Embryonic facial prominence (tissue), 1 donor: ENCODE measurements around the gene EXOC8.
A peak's percentile ranks its signal among the peaks of the same experiment; 100 is the strongest.

ENCODE experiments used
- DNase-seq: peaks from one replicate; pipeline ENCODE4 v3.0.0-alpha.2; 2016; ENCODE audit errors: extremely low spot score

EXOC8 gene

DNA sequence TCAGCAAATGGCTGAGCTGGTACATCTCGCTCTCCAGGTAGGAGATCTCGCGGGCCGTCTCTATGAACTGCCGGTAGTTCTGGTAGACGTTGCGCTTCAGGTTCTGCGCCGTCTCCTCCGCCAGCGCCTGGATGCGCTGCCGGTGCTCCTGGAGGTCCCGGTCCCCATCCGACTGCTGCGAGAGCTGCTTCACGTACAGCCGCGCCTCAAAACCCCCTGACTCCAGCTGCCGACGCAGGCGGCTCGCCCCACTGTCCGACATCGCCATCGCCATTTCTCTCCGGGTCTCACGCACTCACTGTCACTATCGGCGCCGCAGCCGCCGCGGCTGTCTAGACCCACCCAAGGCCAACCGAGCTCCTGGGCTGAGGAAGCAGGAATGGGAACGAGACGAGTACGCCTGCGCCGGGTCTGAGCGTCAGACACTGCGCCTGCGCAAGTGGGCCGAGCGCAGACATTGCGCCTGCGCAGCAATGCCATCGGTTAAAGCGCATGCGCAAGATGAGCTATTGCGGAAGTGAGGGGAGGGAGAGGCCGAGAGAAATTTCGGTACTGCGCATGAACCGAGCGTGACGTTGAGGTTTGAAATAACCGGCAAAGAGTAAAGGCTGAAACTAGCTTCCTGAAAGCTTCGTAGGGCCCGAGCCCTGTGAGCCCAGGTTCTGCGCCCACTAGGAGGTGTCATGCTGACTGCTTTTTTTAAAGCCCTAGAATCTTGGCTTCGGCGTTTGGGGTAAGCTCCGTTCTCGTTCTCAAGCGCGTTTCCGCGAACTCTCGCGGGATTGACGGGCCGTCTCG lies at the start of gene EXOC8:
TSS of gene EXOC8 (minus strand) at position 381 of the 798 bp plus-strand sequence. CDS start at position 274, 107 bp downstream.
- peak; percentile 95 for DNase-seq

GRCh38 chr1:231386466-231386865 lies 48.8 kb upstream of the EXOC8 start:
- no peak for DNase-seq

GRCh38 chr1:231385416-231385748 lies 47.7 kb upstream of the EXOC8 start:
- DNase-seq: no peak

DNA sequence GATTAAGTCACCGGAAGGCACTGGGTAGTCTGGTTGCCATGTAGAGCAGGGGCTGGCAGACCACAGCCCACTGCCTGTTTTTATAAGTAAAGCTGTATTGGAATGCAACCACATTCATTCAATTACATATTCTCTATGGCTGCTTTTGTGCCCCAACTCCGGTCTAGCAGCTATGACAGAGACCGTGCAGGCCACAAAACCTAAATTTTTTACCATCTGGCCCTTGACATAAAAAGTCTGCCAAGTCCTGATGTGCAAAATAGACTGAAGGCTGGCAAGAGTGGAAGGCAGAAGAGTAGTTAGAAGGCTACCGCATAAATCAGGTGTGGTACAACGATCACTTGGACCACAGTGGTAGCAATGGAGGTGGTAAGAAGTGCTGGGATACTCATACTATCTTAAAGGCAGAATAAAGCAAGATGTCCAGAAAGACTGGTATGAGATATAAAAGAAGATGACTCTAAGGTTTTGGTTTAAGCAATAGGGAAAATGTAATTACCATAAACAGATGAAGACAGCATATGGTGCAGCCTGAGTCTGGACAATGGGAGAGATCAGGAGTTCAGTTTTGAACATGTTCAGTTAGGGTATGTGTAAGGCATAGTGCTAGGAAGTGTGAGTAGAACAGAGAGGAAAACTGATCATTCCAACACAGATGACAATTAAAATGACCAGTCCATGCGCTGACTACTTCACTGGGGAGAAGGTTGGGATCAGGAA lies 47.2 kb upstream of the EXOC8 start:
- DNase-seq: no peak

- DNase-seq: no peak
Measured at GRCh38 chr1:231383159-231383860, 45.7 kb upstream of the EXOC8 start.

- DNase-seq: no peak
Measured at GRCh38 chr1:231382426-231382825, 44.8 kb upstream of the EXOC8 start.

DNA sequence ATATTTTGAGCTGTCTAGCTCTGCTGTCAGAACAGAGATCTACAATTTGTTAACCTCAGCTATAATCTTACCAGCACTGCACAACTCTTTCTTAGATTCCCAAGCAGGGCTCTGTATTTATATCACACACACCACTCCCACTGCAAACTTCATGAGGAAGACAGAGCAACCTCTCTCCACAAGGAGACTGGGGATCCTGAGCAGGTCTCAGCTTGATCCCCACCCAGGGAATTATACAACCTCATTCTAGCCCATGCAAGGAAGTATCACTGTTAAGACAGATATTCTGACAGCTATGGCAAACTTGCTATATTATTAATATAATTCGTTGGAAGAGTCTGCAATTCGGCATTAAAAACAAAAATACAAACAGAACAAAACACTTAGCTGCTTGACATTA lies 44.1 kb upstream of the EXOC8 start:
- DNase-seq: no peak

GRCh38 chr1:231376875-231377549 lies 39.4 kb upstream of the EXOC8 start:
- DNase-seq: no peak

DNA sequence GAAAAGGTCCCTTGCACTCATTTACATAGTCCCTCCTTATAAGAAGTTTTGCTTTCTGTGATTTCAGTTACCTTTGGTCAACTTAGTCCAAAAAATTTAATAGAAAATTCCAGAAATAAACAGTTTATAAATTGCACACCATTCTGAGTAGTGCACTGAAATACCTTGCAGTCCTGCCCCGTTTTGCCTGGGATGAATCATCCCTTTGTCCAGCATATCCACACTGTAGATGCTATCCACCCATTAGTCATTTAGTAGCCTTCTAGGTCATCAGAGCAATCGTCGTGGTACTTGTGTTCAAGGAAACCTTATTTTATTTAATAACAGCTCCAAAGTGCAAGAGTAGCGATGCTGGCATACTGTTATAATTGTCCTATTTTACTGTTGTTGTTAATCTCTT lies 38.4 kb upstream of the EXOC8 start:
- no peak for DNase-seq

DNA sequence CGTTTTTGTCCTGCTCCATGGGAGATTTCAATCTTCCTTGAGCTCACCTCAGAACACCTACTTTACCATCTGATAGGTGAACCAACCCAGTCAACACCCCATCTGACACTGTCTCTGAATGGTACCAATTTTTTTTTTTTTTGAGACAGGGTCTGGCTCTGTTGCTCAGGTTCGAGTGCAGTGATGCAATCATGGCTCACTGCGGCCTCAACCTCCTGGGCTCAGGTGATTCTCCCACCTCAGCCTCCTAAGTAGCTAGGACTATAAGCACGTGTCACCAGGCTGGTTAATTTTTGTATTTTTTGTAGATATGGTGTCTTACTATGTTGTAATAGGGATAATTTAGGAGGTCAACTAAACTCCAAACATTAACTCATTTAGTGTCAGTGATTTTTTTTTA lies 36.7 kb upstream of the EXOC8 start:
- no peak for DNase-seq

- no peak for DNase-seq
Measured at GRCh38 chr1:231372501-231372900, 34.8 kb upstream of the EXOC8 start.

DNA sequence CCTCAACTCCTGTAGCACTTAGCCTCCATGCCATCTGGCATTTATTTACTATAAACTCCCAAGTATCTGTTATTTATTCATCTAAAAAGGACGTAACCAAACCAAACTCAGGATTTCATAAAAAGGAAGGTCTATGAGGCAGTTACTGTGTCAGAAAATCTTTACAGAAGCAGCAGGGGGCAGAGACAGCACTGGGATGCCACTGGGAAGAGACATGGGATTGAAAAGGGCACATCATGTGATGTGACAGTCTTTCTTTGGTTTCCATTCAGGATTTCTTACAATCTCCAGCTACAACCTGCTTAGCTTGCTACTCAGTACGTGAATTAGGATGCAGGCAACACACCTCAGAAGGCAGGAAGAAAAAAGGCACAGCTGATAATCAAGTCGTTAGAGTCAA lies 31.6 kb upstream of the EXOC8 start:
- DNase-seq: no peak

- no peak for DNase-seq
Measured at GRCh38 chr1:231364192-231364591, 26.5 kb upstream of the EXOC8 start.

DNA sequence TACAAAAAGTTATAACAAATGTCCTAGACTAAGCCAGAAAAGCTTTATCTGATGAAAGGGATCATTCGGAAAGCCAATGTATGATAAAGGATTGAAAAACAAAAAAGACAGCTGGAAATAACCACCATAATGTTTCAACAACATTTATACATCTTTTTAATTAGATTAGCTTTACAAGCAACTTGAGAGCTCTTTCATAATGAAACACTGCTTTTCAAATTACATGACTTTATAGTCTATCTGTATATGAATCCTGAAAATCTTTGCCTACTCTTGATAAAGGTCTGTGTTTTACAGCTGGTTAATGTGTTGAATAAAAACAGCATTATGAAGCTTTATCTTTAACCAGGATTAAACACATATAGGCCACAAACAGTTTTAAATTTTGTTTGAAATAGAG lies 26.0 kb upstream of the EXOC8 start:
- DNase-seq: no peak

- DNase-seq: no peak
Measured at GRCh38 chr1:231362325-231362724, 24.7 kb upstream of the EXOC8 start.

DNA sequence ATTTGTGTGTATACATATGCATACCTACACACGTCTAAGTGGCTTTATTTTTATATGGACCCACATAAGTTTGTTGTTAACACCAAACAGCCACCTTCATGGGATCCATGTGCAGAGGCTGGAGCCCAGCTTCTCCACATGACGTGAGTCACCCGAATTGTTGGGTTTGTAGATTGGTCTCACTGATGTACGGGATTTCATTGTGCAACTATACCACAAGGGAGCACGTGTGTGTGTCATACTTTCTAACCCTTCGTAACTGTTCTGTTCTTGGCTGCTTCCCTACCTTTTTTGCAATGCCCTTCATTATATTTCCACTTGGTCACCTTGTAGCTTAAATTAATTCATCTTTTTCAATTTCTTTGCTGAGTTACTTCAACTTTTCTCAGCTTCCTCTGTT lies 21.5 kb upstream of the EXOC8 start:
- DNase-seq: no peak

GRCh38 chr1:231357831-231358354 lies 20.2 kb upstream of the EXOC8 start:
- DNase-seq: peak; percentile 61

DNA sequence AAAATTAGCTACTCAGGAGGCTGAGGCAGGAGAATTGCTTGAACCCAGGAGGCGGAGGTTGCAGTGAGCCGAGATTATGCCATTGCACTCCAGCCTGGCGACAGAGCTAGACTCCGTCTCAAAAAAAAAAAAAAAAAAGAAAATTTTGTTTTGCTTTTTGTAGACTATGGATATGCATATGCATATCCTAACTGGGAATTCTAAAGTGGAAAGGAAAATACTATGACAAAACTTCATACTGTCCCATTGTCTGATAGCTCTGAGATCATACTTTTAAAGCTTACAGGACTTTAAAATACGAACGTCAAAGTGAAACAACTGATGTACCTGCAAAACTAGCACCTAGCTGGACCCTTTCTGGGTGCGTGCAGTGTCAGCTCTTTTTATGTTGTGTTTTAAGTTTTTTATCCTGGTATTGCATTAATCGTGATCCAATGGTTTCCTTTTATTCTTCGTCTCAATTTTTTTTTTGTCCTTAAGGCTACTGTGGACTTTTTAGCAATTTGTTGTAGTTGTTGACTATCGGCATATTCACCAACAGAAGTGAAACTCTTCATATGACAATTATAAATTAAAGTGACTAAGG lies 19.6 kb upstream of the EXOC8 start:
- no peak for DNase-seq

DNA sequence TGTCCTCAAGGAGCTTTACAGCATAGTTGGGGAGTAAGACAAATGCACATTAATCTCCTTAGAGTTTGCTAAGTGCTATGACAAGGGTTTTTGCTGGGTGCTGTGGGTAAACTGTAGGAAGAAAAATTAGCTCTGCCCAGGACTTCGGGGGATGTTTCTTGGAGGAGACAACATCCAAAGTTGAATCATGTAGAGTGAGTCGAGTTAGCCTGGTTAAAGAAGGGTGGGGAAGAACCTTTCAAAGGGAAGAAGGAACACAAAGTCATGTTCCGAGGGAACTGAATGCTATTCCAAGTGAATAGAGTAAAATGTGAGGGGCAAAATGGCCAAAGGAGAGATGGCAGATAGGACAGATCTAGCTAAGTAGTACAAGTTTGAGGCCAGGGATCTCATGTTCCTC lies 17.5 kb upstream of the EXOC8 start:
- no peak for DNase-seq

GRCh38 chr1:231354330-231355020 lies 16.8 kb upstream of the EXOC8 start:
- DNase-seq: no peak

DNA sequence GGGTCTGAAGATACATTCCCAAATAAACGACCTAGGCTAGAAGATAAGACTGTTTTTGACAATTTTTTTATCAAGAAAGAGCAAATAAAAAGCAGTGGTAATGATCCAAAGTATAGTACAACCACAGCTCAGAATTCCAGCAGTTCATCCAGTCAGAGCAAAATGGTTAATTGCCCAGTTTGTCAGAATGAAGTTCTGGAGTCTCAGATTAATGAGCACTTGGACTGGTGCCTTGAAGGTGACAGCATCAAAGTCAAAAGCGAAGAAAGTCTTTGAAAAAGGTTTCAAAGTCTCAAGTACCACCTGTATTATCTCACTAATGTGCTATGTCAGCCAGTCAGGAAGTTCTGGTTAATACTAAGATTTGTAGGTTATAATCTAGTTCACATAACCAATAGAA lies 15.4 kb upstream of the EXOC8 start:
- DNase-seq: no peak
